HG03196 (cell line): Measurements from ENCODE around the gene DIP2C.
"Not testable (repeated sequence)": the region's sequence is repeated elsewhere in the genome, so short reads cannot be mapped to it uniquely, and the experiment has no call there.

Experiments
- ATAC-seq: cut with Tn5 transposase; IDR thresholded peaks from one replicate; pipeline ENCODE4 v1.9.1; 2021; ENCODE audit not compliant: unreplicated experiment

The DIP2C gene

DNA sequence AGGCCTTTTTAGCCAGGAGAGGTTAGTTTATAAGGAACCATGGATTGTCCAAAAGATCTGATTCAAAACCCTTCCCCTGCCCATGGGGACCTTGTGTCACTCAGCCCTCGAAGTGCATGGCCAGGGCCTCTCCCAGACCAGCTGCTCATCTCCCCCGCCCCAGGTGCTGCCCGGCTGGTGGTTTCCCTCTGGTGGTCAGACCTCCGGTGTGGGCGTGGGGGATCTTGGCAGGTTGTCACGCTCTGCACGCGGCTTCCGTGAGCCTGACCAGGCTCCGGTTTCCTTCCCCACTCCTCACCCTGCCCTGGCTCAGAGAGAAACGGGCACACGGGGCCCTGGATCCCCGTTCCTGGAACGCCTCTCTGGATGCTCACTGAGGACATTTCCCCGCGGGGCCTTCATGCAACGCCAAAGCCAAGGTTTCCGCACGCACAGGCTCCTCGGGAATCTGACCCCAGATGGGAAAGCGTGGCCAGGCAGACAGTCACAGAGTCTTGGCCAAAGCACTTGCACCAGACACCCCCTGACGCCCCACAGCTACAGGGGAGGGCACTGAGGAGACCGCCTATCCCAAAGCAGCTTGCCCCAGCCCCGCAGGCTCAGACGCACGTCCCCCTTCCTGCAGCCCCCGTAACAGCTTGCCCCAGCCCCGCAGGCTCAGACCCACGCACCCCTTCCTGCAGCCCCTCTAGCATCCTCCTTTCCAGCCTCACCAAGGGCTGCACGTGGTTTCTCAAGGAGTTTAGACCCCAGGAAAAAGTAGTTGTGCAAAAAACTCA, 7.8 kb upstream of the DIP2C start:
- no peak for ATAC-seq

DNA sequence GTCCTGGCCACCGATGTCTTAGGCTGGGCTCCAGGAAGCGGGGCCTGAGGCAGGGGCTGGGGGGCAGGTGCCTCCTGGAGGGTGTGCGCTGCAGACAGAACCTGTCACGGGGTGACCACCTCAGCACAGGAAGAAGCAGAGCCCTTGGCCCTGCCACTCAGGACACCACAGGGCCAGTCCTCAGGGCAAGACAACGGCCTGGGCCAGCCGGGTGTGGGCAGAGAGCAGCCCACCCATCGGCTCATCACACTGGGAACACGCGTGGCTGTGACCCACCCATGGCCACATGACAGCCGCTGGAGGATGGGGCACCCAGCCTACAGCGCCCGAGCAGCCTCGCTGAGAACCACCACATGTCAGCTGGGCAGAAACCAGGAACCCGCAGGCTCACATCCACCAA, 5.9 kb upstream of the DIP2C start:
- no peak for ATAC-seq

DNA sequence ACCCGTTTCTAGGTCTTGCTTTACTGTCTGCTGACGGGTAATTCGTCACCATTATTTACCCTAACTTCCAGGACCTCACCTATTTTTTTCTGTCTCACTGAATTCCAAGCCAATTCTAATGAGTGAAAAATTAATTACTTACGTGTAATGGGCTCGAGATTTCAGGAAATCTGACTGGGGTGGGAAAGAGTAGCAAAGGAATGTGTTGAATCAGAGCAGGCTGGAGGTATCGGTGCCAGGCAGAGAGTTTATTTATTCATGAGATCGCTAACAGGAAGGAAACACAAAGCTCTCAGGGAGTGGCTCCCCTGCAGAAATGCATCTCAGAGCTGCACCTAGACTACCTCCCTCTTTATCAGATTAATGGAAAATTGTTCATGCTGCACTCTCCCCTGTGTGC, 4.0 kb upstream of the DIP2C start:
- ATAC-seq, result no peak

DNA sequence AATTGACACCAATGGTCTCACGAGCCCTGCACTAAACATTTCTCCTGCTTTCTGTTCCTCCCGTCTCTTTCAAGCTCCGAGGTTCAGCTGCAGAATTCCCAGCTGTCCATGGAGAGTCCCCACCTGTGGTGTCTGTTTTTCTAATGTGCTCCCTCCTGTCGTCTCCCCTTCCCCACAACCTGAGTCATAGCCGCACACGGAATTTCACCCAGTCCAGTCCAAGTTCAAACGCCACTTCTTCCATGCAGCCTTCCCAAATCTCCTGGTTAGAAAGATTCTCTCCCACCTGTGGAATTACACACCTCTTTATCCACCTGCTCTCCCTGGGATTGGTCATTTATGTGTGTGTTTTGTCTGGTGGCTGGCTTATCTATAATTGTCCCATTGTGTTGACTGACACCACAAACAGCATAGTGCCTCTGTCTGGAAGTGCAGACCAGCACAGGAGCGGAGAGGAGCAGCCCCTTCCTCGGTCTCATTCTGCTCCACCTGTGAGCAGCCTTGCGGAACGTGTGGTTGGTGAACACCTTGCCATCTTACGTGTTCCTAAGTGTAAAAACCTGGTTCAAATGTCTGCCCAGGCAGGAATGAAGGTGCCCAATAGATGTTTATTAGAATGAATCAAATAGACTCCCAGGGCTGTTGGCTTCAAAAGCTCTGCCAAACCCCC, 3.3 kb upstream of the DIP2C start:
- no peak for ATAC-seq

DNA sequence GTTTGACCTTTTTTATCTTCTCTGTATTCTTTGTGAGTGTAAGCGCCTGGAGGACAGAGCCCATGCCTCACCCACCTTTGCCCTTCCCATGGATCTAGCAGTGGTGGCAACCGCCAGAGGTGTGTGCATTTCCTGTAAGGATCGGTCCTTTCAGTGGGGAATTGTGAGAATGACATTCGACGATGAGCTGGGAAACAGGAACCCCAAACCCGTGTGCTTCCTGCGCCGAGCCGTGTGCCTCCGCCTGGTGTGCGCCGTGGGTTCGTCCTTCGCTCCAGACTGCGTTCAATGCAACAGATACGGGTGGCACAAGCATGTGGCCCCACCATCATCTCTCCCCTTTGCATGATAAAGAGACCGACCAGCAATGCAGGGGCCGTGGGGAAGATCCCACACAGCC, 1.7 kb upstream of the DIP2C start:
- no peak for ATAC-seq

DNA sequence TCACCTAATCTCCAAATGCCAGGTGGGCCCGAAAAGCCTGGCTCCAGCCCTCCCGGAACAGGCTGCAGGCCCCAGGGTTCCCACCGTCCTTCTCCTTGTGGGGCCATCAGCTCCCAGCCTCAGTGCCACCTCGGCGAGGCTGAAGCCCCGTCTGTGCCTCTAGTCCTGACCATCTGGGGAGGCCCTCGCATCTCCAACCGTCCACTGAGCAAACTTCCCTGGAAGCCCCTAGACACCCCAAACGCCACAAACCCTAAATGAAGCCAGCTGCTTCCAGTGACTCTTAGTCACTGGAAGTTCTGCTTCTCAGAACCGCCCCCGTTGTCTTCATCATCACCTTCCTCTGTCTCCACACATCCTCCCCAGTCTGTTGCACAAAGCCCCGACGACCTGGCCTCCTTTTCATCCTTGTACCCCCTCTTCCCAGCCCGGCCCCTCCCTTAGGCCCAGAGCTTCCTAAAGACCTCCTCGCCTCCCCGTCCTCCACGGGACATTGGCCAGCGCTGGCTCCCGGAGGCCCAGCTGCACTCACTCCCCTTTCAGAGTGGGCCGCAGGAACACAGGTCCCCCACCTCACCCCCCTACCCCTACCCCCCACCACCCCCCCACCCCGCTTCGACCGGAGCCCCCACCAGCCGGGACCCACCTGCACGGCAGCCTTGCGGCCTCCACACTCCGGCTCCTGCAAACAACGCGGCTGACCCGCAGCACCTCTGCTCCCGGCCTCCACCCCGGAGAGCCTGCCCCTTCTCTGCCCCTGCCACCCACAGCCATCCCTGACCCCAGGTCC, 1.1 kb upstream of the DIP2C start:
- ATAC-seq, result no peak

DNA sequence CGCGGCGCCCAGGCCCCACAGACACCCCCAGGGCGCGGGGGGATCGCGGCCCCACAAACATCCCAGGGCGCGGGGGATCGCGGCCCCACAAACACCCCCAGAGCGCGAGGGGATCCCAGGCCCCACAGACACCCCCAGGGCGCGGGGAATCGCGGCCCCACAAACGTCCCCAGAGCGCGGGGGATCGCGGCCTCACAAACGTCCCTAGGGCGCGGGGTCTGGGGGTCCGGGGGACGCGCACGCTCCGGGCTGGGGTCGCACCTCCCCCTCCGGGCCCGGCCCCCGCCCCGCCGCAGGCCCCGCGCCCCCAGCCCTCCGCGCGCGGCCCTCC, 382 bp downstream of the DIP2C start:
- ATAC-seq, result no peak

DNA sequence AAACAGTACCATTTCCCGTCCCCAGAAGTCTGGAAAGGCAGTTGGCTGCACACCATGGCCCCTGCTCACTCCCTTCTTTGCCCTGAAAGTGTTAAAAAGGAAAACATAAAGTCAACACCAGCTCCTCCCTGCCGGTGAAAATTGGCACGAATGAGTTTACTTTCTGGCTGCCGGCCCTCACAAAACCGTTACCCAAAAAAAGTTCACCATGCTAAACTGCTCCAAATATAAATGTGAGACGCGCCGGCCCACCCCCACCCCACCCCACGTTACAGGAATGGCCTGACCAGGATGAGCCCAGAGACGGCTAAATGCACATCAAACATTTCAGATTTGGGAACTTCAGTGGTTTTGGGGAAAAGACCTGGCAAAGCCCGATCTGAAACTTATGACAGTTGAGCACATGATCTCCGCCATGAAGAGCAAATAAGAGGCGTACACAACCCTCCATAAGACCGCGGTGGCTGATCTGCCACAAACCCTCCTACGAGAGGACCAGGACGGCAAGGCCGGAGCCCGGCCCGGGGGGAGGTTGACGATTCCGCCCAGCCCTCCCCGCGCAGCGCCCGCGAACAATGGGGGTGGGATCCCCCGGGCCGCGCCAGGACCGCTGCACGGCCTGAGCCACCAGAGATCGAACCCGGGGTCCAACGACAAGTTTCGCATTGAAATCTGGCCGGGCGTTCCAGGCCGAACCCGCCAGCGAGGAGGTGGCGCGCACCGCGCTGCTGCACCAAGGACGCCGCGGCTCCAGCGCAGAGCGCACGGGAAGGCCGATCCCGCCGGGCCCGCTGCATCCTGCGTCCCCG, 952 bp downstream of the DIP2C start:
- ATAC-seq, result no peak

DNA sequence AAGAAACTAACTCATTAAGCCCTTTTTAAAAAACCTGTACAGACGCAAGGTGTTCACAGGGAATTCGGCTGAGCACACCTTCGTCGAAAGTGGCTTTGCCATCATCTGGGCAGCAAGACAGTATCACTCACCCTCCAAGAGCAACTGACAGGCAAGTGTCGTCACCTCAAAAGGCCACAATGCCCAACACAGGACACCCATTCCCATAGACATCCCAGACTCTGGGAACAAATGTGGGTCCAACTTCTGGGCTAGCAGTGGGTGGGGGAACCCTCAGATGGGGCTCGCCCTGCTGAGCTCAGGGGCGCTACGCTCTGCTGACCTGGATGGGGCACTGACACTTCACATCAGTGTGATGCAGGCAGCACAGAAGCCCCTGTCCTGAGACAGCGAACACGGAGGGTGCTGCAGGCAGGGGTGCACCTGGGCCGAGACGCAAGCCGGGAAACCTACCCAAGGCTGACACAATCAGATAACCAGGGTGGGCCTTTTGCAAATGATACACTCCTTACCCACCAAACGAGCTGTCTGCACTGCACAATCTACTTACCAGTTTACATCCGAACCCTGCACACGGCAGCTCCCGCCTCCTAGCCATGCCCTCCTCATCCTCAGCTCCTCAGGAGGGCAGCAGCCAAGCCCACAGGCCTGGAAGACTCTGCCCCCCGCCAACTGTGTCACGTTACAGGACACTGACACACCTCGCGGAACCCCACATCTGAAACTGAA, 1.7 kb downstream of the DIP2C start:
- no peak for ATAC-seq

DNA sequence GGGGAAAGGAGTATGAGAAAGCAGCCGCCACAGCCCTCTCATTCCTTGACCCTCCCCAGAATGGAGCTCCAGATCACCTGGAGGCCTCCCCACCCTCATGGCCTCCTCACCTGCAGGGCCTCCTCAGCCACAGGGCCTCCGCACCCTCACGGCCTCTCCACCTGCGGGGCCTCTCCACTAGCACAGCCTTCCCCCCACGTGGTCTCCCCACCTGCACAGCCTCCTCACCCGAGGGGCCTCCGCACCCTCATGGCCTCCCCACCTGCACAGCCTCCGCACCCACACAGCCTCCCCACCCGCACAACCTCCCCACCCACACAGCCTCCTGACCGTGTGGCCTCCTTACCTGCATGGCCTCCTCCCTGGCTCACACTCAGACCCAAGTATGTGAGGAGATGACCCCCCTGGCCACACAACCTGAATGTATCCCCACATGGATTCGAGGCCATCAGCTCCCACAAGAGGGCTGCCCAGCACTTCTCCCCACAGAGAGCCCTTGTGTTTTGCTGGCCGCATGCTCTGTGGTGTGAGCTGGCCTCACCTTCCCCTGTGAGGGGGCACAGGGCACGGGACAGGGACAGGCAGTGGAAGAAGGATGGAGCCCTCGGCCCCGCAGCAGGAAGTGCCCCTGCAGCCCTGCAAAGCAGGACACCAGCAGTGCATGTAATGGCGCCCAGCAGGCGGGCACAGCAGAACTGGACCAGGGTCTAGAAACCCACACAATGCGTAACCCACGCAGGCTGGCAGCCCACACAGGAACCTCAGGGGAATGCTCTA, 3.1 kb downstream of the DIP2C start:
- ATAC-seq, result no peak

DNA sequence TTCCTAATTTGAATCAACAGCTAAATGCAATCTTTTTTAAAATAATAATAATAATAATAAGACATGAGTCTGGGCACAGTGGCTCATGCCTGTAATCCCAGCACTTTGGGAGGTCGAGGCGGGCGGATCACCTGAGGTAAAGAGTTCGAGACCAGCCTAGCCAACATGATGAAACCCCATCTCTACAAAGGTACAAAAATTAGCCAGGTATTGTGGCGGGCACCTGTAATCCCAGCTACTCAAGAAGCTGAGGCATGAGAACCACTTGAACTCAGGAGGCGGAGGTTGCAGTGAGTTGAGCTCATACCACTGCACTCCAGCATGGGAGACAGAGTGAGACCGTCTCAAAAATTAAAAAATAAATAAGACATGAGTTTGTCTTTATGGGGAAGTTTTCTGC, 3.9 kb downstream of the DIP2C start:
- ATAC-seq, result no peak

DNA sequence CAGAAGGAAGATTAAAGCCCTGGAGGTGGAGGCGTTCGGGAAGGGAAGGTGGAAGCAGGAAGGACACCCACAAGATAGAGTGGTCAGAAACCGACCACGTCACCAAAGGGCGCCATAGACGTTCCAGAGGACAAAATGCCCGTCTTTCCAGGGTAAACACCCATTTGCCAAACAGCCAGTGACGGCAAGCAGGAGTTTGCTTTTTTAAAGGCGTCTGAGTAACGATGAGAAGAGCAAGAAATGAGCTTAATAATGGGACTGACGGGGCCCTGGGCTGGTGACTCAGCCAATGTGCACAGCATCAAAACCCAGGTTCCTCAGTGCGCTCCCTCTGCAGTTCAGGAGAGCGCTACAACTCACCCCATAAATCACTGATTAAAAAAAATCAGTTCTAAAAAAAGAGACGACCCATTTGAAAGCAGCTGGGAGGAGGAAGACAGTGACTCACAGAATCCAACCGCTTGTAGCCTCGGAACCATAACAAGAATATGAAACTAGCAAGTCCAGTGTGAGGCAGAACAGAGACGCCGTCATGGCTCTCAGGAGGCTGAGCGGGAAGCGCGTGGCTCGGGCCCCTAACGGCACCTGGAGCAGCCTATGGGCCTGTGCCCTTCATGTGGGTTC, 5.9 kb downstream of the DIP2C start:
- no peak for ATAC-seq

DNA sequence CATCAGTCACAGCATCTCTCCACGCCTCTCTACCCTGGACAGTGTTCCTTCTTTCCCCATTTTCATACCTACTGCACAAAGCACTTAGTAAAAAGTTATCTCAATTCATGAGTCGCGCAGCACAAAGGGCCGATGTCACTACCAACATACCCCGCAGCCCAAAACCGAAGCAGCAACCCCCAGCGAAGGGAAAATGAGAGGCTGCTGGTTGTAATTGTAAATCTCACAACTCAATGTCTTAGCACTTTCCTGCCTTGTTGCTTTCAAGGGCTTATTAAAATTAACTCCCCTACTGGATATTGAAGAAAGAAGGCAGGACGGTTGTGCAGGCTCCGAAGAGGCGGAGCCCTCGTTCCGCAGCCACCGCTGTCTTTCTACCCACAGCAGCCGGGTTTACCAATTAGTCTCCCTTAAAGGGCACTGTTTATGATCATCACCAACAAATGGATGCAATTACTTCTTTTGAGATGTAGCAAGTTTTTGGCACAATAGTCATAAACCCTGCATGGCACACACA, 6.5 kb downstream of the DIP2C start:
- no peak for ATAC-seq

DNA sequence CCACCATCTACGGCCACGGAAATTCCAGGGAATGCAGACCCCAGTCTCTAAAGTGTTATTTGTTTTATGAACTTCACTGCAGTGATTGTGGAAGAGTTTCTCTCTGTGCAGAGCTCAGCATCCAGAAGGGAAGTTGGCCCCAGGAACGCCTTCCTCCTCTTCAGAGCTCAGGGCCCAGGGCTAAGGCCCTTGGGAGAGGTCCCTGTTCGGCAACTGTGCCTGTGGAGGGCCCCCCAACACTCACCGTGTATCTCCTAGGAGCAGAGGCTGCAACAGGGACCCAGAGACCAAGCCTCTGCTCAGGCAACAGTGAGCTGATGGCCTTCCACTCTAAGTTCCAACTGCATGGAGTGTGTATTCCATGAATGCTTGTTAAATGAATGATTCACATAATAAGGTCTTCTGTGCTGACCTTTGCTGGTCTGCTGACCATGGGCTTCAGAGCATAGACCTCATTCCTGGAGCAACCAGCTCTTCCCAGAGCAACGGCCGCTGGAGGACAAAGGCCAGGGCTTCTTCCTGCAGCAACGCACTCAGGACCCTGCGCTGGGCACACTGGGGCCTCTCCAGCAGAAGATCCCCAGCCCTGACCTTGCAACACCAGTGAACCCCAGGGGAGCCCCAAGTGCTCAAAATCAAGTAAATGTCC, 7.7 kb downstream of the DIP2C start:
- ATAC-seq, result no peak

DNA sequence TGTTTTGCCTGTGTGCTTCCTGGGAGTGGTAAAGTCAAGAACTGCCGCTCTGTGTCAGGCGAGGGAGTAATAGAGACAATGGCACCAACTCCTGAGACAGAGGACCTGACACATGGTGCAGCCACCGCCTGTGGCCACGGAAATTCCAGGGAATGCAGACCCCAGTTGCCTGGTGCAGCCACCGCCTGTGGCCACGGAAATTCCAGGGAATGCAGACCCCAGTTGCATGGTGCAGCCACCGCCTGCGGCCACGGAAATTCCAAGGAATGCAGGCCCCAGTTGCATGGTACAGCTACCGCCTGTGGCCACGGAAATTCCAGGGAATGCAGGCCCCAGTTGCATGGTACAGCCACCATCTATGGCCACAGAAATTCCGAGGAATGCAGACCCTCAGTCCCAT, 8.7 kb downstream of the DIP2C start:
- no peak for ATAC-seq

DNA sequence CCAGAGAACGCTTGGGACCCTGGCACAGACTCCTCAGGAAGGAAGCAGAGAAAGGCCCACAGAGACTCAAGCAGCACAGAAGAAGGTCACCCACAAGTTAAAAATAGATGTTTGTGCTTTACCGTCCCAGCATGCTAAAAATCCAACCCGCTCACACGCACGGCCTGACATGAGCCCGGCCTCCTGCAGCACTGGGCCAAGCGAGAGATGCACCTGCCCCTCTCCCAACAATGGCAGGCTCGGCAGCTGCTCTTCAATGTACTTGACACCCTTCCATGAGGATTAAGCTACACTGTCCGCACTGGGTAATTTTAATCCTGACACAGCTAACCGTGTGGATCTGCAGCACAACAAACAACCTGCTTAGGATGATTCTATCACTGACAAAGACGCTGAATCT, 9.3 kb downstream of the DIP2C start:
- ATAC-seq, result no peak

DNA sequence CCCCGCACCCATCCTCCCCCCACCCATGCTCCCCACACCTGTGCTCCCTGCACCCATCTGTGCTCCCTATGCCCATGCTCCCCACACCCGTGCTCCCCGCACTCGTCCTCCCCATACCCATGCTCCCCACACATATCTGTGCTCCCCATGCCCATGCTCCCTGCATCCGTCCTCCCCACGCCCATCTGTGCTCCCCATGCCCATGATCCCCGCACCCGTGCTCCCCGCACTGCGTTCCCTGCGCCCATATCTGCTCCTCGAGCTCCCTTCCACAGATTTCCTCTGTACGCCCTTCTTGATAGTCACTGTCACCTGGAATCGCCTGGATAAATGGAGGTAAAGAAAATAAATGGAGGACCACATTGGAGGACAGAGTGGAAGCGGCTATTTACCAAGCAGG, 9.9 kb downstream of the DIP2C start:
- no peak for ATAC-seq

DNA sequence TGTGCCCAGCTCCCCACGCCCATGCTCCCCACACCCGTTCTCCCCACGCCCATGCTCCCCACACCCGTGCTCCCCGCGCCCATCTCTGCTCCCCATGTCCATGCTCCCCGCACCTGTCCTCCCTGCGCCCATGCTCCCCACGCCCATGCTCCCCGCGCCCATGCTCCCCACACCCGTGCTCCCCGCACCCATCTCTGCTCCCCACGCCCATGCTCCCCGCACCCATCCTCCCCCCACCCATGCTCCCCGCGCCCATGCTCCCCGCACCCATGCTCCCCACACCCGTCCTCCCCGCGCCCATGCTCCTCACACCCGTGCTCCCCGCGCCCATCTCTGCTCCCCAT, 10.8 kb downstream of the DIP2C start:
- not testable (repeated sequence) for ATAC-seq
